ENCODE data around the gene AMZ1. TPM values are rescaled to one million over a fixed set of nuclear protein-coding genes. Genes with fewer than 3 reads are reported as not detected.

AMZ1 gene
- total RNA-seq, 2 donors from 2014 or later, result 0.62 TPM; not detected in 1

GRCh38 chr7:2680792-2681490 is 7.1 kb upstream of the AMZ1 start:
- WGBS, result 43% methylated on average over 27 of the region's 27 CpGs
- no peaks in the 10 kb centered on the region for H3K4me1 ChIP-seq (replicated peaks)
- TF ChIP-seq POLR2A (IDR thresholded peaks at IDR 0.05) (no peak), CTCF (IDR thresholded peaks at IDR 0.05) (peak in 3 of 4 experiments; percentile 68 to 77 (median 70)), POLR2AphosphoS5 (IDR thresholded peaks at IDR 0.05) (peak; percentile 12)
- H3K36me3 ChIP-seq, result no peaks in the 10 kb centered on the region
- no peaks in the 10 kb centered on the region for H3K27me3 ChIP-seq (replicated peaks; ENCODE audit: insufficient read depth)
- no peak overlapping the region for H3K27ac ChIP-seq
- no peaks in the 10 kb centered on the region for H3K9me3 ChIP-seq
- H3K4me3 ChIP-seq, result no peak overlapping the region
- DNase-seq (ENCODE audit: low spot score), result peak; percentile 62
- intact Hi-C loops (cut with DNase I), result loop anchor here (5.0 kb wide), 2 partner anchors 114 to 229 kb away; no protein-coding TSS in a partner anchor

GRCh38 chr7:2681929-2682799 is 5.8 kb upstream of the AMZ1 start:
- 91% methylated on average over 27 of the region's 27 CpGs for WGBS
- TF ChIP-seq CTCF (IDR thresholded peaks at IDR 0.05) (no peak), POLR2A (IDR thresholded peaks at IDR 0.05) (no peak), POLR2AphosphoS5 (IDR thresholded peaks at IDR 0.05) (no peak)
- intact Hi-C loops (cut with DNase I), result loop anchor here (5.0 kb wide), 2 partner anchors 115 to 230 kb away; no protein-coding TSS in a partner anchor
- H3K9me3 ChIP-seq, result no peaks in the 10 kb centered on the region
- no peak overlapping the region for H3K4me3 ChIP-seq
- no peaks in the 10 kb centered on the region for H3K27me3 ChIP-seq (replicated peaks; ENCODE audit: insufficient read depth)
- no peak for DNase-seq (ENCODE audit: low spot score)
- H3K4me1 ChIP-seq (replicated peaks), result no peaks in the 10 kb centered on the region
- H3K27ac ChIP-seq, result no peak overlapping the region
- H3K36me3 ChIP-seq, result no peaks in the 10 kb centered on the region

- Histone ChIP-seq H3K4me3 (no peak overlapping the region), H3K27me3 (replicated peaks; ENCODE audit: insufficient read depth) (peaks cover 8% of the 10 kb centered on the region), H3K36me3 (no peaks in the 10 kb centered on the region), H3K9me3 (no peaks in the 10 kb centered on the region), H3K27ac (no peak overlapping the region), H3K4me1 (replicated peaks) (no peaks in the 10 kb centered on the region)
- no peak for TF ChIP-seq POLR2AphosphoS5 (IDR thresholded peaks at IDR 0.05)
- no peak for TF ChIP-seq CTCF (IDR thresholded peaks at IDR 0.05)
- TF ChIP-seq POLR2A (IDR thresholded peaks at IDR 0.05), result no peak
- intact Hi-C loops (cut with DNase I), result loop anchor here (5.0 kb wide), 2 partner anchors 117 to 232 kb away; no protein-coding TSS in a partner anchor
- 91% methylated on average over 11 of the region's 11 CpGs for whole genome bisulfite sequencing
- no peak for DNase-seq (ENCODE audit: low spot score)
These were observed 3.5 kb upstream of the AMZ1 start for GRCh38 chr7:2684501-2684900.

GRCh38 chr7:2686101-2686500 is 1.9 kb upstream of the AMZ1 start:
- DNase-seq (ENCODE audit: low spot score), result no peak
- H3K36me3 ChIP-seq, result no peaks in the 10 kb centered on the region
- no peak overlapping the region for H3K4me3 ChIP-seq
- TF ChIP-seq POLR2A (IDR thresholded peaks at IDR 0.05) (no peak), POLR2AphosphoS5 (IDR thresholded peaks at IDR 0.05) (no peak)
- H3K4me1 ChIP-seq (replicated peaks), result no peaks in the 10 kb centered on the region
- intact Hi-C loops (cut with DNase I), result no loop called here
- no peak overlapping the region for H3K27ac ChIP-seq
- no peaks in the 10 kb centered on the region for H3K9me3 ChIP-seq
- H3K27me3 ChIP-seq (replicated peaks; ENCODE audit: insufficient read depth), result peaks cover 8% of the 10 kb centered on the region
- 94% methylated on average over 14 of the region's 14 CpGs for WGBS

- H3K4me3 ChIP-seq, result no peak overlapping the region
- H3K27ac ChIP-seq, result no peak overlapping the region
- no peaks in the 10 kb centered on the region for H3K9me3 ChIP-seq
- WGBS, result 57% methylated on average over 14 of the region's 17 CpGs
- H3K36me3 ChIP-seq, result no peaks in the 10 kb centered on the region
- no peaks in the 10 kb centered on the region for H3K4me1 ChIP-seq (replicated peaks)
- intact Hi-C loops (cut with DNase I), result no loop called here
- H3K27me3 ChIP-seq (replicated peaks; ENCODE audit: insufficient read depth), result peaks cover 8% of the 10 kb centered on the region
- no peak for DNase-seq (ENCODE audit: low spot score)
- TF ChIP-seq POLR2AphosphoS5 (IDR thresholded peaks at IDR 0.05) (no peak), CTCF (IDR thresholded peaks at IDR 0.05) (no peak), POLR2A (IDR thresholded peaks at IDR 0.05) (no peak)
These were observed 598 bp upstream of the AMZ1 start for GRCh38 chr7:2687338-2687869.

Data from prostate gland (tissue), 2 donors.